Measurements from ENCODE around the gene CAMK2A. TPM values are rescaled to one million over a fixed set of nuclear protein-coding genes. Genes with fewer than 3 reads are reported as not detected.

The CAMK2A gene
- polyA plus RNA-seq, 2 of the 4 experiments (the other 2 are of a cell fraction): 0.09 to 0.93 TPM

DNA sequence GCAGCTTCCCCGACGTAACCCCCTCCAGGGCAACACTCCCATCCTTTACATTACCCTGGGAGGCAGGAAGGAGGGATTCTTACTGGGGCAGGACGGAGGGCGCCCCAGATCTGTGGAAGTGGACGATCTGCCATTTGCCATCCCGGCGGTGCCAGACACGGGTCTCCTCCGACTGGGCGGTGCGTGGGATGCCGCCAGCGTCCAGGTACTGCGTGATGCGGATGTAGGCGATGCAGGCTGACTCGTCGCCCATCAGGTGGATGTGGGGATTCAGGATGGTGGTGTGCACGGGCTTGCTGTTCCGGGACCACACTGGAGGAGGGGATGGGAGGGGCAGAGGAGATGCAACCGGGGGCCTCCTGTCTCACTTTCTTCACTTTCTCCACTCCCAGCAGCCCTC is 66.7 kb downstream of the CAMK2A start (continued):
- TF ChIP-seq, protein P1, sequence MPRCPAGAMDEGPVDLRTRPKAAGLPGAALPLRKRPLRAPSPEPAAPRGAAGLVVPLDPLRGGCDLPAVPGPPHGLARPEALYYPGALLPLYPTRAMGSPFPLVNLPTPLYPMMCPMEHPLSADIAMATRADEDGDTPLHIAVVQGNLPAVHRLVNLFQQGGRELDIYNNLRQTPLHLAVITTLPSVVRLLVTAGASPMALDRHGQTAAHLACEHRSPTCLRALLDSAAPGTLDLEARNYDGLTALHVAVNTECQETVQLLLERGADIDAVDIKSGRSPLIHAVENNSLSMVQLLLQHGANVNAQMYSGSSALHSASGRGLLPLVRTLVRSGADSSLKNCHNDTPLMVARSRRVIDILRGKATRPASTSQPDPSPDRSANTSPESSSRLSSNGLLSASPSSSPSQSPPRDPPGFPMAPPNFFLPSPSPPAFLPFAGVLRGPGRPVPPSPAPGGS (IDR thresholded peaks at IDR 0.05): no peak
- TF ChIP-seq ZC3H11A (IDR thresholded peaks at IDR 0.05) (no peak), ZSCAN20 (CRISPR knock-in tag; IDR thresholded peaks at IDR 0.05) (no peak), EHMT2 (IDR thresholded peaks at IDR 0.05; ENCODE audit: low read depth) (no peak), NFE2L2 (conservative IDR thresholded peaks at IDR 0.05; ENCODE audit: low read length) (no peak)

GRCh38 chr5:150221471-150221870 is 68.1 kb downstream of the CAMK2A start:
- TF ChIP-seq, protein P2, sequence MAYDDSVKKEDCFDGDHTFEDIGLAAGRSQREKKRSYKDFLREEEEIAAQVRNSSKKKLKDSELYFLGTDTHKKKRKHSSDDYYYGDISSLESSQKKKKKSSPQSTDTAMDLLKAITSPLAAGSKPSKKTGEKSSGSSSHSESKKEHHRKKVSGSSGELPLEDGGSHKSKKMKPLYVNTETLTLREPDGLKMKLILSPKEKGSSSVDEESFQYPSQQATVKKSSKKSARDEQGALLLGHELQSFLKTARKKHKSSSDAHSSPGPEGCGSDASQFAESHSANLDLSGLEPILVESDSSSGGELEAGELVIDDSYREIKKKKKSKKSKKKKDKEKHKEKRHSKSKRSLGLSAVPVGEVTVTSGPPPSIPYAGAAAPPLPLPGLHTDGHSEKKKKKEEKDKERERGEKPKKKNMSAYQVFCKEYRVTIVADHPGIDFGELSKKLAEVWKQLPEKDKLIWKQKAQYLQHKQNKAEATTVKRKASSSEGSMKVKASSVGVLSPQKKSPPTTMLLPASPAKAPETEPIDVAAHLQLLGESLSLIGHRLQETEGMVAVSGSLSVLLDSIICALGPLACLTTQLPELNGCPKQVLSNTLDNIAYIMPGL (CRISPR knock-in tag; IDR thresholded peaks at IDR 0.05; ENCODE audit: borderline replicate concordance): no peak
- TF ChIP-seq EHMT2 (IDR thresholded peaks at IDR 0.05; ENCODE audit: low read depth) (no peak), CHD4 (IDR thresholded peaks at IDR 0.05; ENCODE audit: borderline replicate concordance) (no peak), ATOH8 (CRISPR knock-in tag; IDR thresholded peaks at IDR 0.05; ENCODE audit: low read depth) (no peak), RNF2 (IDR thresholded peaks at IDR 0.05; ENCODE audit: borderline replicate concordance, low read depth) (no peak), RFX5 (IDR thresholded peaks at IDR 0.05) (no peak), FOSB (CRISPR knock-in tag; IDR thresholded peaks at IDR 0.05) (no peak), NPAS2 (CRISPR knock-in tag; IDR thresholded peaks at IDR 0.05; ENCODE audit: borderline replicate concordance) (no peak), GATA3 (IDR thresholded peaks at IDR 0.05; ENCODE audit: borderline replicate concordance) (no peak), CBX2 (IDR thresholded peaks at IDR 0.05; ENCODE audit: borderline replicate concordance, low read depth) (no peak), FOSL2 (IDR thresholded peaks at IDR 0.05) (no peak), FOSL2 (CRISPR knock-in tag; IDR thresholded peaks at IDR 0.05) (no peak)
- no peak overlapping the region for H3K27ac ChIP-seq
- H3K4me1 ChIP-seq: no peaks in the 10 kb centered on the region
- DNase-seq (ENCODE audit: low read depth in 1 of 2, low spot score in 1 of 2) (no peak), ATAC-seq (no peak), FAIRE-seq (no peak)
- H3K4me2 ChIP-seq: no peak overlapping the region
- ChIA-PET POLR2A (no interaction called here), CTCF (interaction anchor here (1.2 kb wide), 1 partner anchor 376 kb away, joined by 3 read pairs; no protein-coding TSS in a partner anchor)
- 82% methylated on average over 5 of the region's 5 CpGs for WGBS (ENCODE audit: missing lambda C conversion rate)
- no peaks in the 10 kb centered on the region for H3K9me3 ChIP-seq
- H3K4me3 ChIP-seq: no peak overlapping the region

DNA sequence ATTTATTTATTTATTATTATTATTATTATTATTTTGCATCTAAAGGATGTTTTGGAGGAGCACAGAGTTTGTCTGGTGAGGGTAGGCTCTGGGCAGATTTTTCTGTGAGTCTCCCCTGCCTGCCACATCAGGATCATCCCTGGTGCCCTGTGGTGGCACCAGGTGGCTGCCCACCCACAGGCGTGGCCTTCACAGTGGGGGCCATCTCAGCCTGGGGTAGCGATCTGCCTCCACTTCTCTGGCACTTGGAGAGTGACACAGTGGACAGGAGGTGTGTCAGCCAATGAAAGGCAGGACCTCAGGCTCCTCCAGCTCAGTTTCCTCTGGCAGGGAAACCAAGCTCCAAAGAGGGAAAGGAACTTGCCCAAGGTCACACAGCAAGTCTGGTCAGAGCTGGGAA is 69.7 kb downstream of the CAMK2A start:
- Histone ChIP-seq H3K4me1 (no peaks in the 10 kb centered on the region), H3K27ac (no peak overlapping the region), H3K4me3 (no peak overlapping the region), H3K9me3 (no peaks in the 10 kb centered on the region), H3K4me2 (no peak overlapping the region)
- DNase-seq (ENCODE audit: low read depth in 1 of 2, low spot score in 1 of 2) (no peak), ATAC-seq (no peak), FAIRE-seq (no peak)
- WGBS (ENCODE audit: missing lambda C conversion rate): 100% methylated on average over 1 of the region's 2 CpGs
- ChIA-PET POLR2A (no interaction called here), CTCF (interaction anchor here (0.9 to 8.5 kb wide), 15 partner anchors 9 to 382 kb away, joined by 3 to 140 read pairs (median 8); partner anchors contain the start of genes PDGFRB and SLC6A7)
- TF ChIP-seq FOXS1 (CRISPR knock-in tag; IDR thresholded peaks at IDR 0.05): no peak
- no peak for TF ChIP-seq ZNF302 (CRISPR knock-in tag; IDR thresholded peaks at IDR 0.05)
- TF ChIP-seq NFE2L2 (conservative IDR thresholded peaks at IDR 0.05; ENCODE audit: low read length): no peak
- TF ChIP-seq MAFK (IDR thresholded peaks at IDR 0.05; ENCODE audit: partially characterized antibody): no peak
- no peak for TF ChIP-seq ZSCAN20 (CRISPR knock-in tag; IDR thresholded peaks at IDR 0.05)

All from A549 (cell line).